Inflammatory macrophage treated with lipopolysaccharide for 1 hour (primary cell): Measurements from ENCODE around the gene OCIAD2.
A peak's percentile ranks its signal among the peaks of the same experiment; 100 is the strongest.
"Not testable (repeated sequence)": the region's sequence is repeated elsewhere in the genome, so short reads cannot be mapped to it uniquely, and the experiment has no call there.

ENCODE experiments used
- DNase-seq, 2 donors: peaks; one replicate each; pipeline ENCODE4 v3.0.0-alpha.2; 2020 to 2022

OCIAD2 gene

DNA sequence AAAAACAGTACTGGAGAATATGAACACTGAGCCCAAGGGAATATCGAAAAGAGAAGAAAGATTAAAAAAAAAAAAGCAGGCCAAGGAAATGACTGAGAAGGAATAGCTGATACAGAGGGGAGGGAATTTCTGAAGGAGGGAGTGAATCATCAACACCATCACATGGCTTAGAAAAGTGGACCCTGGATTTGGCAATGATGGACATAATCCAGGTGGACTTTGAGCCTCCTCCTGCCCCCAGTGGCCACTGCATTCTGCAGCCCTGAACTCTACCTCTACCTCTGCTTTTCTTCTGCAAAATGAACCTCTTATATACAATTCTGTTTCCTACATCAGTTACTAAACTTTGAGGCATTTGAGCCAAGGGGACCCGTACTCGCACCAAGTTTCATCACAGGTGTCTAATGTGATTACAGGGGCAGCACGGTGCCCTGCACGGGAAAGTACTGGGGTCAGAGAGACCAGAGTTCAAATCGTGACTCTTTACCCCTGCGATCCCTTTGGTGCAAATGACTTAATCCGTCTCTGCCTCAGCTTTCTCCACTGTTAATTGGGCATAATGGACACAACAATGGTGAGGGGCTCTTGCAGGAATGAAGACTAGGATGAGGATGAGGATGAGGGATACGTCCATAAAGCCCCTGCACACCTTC is 1.1 kb downstream of the OCIAD2 start:
- DNase-seq: no peak

DNA sequence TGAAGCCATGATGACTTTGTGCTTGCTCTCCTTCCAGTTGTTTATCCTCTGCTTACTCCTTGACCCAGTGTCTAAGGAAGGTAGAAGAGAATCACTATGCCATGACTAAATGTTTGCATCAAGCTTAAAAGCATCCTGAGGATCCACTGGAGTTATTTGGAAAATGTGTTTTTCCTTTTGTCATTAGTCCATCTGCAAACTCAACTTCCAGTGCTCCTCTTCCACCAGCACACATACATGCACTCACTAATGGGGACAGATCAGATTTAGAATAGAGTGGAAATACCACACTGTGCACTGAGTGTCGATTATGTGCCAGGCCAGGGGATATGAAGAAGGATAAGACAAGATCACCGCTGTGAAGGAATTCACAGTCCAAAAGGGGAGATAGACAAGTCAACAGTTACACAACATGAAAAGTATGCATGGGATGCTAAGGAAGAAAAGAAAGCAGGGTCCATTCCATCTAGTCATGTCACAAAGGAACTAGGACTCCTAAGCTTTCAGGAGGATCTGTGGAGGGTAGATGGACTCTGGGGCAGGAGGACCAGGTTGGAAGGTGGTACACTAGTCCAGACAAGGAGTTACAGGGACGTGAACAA is 1.9 kb downstream of the OCIAD2 start:
- DNase-seq: no peak

DNA sequence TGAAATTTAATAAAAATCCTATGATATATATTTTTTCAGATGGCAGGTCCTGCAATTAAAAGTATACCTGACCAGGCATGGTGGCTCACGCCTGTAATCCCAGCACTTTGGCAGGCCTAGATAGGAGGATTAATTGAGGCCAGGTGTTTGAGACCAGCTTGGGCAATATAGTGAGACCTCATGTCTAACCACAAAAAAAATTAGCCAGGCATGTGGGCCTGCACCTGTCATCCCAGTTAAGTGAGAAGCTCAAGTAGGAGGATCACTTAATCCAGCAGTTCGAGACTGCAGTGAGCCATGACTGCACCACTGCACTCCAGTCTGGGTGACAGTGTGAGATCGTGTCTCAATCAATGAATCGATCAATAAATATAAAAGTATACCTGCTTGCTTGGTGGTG is 2.5 kb downstream of the OCIAD2 start:
- no peak for DNase-seq

- no peak for DNase-seq
These were observed 4.3 kb downstream of the OCIAD2 start for GRCh38 chr4:48902266-48902665.

DNA sequence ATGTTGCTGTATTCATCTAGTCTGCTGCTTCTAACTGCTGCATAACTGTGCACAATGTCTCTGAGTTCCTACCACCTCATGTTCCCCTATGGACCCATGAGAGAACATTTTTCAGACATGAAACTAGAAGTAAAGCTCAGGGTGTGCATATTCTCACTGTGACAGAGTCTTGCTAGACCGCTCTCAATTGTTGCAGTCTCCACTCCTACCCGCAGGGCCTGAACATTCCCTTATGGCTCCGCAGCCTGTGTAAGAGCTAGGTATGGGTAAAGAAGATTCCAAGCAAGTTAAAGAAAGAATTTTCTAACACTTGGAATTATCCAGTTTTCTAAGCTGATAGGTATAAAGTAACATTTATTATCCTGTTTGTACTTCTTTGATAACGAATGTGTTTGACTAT is 5.4 kb downstream of the OCIAD2 start:
- no peak for DNase-seq

DNA sequence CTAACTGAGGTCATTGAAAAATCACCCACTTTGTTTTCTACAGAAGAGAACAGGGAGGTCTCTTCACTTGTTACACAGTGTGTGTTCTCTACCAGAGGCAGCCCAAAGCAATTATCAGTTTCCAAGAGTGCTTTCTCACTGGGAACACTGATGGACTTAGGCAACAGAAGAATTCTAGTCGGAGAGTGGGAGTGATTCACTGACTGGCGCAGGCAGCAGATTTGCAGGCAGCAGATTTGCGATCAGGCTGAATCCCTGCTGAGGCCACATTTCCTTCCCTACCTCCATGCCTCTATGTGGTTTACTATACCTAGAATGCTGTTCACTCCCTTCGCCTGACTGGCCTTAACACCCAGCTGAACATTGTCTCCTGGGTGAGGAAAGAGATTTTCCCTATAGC is 6.6 kb downstream of the OCIAD2 start:
- DNase-seq: no peak

DNA sequence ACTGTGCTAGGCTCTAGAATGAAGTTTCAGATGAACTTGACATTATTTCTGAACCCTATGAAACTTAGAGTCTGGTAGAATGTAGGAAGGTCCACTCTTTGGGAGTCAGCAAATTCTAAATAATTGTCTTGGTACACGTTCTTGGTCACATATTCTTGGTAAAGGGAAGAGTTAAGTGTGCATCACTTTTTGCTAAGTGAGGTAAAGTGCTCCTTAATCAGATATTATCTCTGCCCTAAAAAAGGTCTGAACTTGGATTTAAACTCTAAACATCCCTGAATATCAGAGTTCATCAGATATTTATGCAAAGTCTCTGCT is 7.2 kb downstream of the OCIAD2 start:
- no peak for DNase-seq

DNA sequence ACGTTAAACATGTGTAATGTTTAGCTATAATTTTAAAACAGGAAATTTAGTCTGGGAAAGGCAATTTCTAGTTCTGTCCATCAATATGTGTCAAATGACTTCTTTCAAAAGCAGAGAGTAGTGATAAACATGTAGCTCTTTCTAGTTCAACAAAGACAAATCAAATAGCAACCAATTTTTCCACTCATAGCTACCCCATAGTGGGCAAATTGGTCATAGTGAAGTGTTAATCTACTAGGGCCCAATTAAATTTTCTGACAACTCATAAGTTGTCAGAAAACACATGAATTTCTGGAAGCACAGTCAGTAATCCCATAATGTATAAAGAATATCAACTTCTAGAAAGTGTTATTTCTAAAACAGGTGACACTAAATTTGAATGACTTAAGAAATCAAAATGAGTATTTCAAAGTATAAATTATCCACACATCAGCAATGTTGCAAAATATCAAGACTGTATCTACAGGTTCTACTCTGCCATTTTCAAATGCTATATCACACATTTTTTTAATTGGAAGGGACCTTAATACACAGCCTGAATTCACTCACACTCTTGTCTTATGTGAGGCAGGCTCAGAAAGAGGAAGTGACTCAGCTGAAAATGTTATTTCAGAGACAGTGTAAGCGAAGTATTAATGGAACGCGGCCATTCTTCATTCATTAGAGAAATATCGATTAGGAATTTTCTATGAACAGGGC is 7.7 kb downstream of the OCIAD2 start:
- DNase-seq: peak; percentile 40 to 53

DNA sequence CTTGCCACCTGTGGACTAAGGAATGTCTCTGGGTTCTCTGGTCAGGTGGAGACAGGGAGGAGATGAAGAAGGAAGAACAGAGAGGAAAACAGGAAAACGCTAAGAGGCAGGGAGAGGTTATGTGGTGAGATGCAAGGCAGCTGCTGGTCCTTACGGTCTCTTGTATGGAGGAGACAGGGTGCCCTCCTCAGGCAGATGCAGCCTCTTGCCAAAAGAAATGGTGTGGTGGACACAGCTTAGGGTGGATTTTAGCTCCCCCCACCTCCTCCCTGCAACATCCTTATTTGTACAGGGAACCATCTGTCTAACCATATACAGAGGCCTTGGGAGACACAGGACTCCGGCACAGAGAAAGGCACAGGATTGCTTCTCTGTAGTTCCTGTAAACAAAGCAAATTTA is 9.7 kb downstream of the OCIAD2 start:
- DNase-seq: no peak

DNA sequence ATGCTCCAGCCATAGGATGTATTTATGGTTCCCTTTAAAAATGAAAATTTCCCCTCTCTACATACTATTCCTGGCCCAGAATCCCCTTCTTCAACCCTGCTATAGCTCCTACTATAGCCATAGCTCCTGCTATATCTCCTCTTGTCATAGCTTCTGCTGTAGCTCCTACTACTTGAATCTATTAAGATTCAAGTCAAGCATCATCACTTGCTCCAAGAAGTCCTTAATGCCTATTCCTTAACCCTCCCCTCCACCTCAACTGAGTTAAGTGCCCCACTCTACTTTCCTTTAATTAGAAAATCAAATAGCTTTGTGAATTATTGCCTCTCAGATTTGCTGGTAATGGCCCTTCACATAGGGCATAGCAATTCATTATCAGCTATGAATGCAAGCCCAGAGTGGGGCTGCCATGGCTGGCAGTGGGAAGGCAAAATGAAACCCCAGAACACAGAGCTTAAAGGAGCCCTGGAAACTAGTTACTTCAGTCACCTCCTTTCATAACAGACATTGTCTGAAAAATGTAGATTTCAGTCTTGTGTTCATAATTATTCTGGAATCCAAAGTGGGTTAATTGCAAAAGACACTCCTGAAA is 15.4 kb downstream of the OCIAD2 start:
- no peak for DNase-seq

GRCh38 chr4:48889750-48890149 is 16.8 kb downstream of the OCIAD2 start:
- DNase-seq: not testable (repeated sequence)

DNA sequence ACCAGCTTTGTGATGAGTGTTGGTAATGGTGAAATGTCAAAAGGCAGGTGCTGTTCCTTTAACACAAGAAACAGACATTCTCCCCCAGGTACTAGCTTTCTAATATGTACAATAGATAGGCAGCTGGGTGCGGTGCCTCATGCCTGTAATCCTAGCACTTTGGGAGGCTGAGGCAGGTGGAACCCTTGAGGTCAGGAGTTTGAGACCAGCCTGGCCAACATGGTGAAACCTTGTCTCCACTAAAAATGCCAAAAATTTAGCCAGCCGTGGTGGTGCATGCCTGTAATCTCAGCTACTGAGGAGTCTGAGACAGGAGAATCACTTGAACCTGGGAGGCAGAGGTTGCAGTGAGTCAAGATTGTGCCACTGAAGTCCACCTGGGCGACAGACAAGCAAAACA is 24.9 kb downstream of the OCIAD2 start:
- not testable (repeated sequence) for DNase-seq

DNA sequence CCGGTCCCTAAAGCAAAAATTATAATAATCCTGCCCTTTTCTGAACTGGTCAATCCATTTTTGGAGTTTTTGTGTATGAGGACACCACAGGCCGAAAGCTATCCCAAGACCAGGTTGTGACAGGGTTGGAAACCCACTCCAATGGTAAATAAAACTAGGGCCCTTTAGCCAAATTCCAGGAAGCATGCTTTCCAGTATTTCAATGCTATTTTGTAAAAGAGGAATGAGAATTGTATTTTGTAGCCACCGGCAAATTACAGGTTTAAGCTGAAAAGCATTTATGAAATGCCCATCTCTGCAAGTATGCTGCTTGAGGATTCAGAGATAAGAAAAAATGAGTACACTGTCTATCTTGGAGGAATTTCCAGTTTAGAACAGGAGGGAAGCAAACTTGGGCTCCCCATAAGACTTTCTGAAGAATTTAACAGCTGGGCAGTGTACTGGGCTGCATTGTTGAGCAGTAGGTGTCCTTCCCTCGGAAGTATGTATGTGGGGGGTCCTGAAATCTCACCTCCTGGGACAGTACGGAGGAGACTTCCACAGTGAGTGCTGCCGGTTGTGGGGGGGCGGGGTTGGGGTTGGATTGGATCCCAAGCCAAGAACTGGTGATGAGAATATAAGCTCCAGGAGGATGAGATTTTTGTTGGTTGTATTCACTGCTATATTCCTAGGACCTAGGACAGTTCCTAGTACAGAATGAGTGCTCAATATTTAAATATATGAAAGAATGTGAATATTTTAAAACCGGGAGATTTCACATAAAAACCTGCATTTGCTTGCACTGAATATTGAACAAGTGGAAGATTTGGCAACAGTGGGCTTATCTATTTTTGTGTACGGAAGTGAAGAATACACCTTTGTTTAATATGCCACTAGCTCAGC is 26.8 kb downstream of the OCIAD2 start:
- DNase-seq: no peak

GRCh38 chr4:48877827-48878535 is 28.6 kb downstream of the OCIAD2 start:
- no peak for DNase-seq

DNA sequence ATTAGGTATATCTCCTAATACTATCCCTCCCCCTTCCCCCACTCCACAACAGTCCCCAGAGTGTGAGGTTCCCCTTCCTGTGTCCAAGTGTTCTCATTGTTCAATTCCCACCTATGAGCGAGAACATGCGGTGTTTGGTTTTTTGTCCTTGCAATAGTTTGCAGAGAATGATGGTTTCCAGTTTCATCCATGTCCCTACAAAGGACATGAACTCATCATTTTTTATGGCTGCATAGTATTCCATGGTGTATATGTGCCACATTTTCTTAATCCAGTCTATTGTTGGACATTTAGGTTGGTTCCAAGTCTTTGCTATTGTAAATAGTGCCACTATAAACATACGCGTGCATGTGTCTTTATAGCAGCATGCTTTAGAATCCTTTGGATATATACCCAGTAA is 41.9 kb downstream of the OCIAD2 start:
- not testable (repeated sequence) for DNase-seq

- DNase-seq: no peak
These were observed 42.8 kb downstream of the OCIAD2 start for GRCh38 chr4:48863728-48864127.

DNA sequence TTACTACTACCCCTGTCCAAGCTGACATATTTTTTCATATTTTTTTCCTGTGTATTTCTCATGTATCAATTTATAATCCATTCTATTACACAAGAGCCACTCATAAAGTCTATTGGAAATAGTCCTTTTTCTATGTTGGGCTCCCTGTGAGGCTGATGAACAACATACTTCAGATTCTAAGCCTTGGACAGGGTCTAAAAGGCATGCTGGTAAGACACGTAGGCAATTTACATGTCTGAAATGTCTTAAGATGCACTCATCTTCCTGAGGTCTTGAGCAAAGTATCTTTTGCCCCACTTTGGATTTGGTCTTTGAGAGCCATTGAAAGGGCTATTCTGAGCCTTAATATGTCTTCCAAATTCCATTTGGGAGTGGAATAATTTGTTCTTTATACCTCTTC is 43.9 kb downstream of the OCIAD2 start:
- DNase-seq: no peak

- DNase-seq: no peak
These were observed 44.5 kb downstream of the OCIAD2 start for GRCh38 chr4:48862038-48862437.

DNA sequence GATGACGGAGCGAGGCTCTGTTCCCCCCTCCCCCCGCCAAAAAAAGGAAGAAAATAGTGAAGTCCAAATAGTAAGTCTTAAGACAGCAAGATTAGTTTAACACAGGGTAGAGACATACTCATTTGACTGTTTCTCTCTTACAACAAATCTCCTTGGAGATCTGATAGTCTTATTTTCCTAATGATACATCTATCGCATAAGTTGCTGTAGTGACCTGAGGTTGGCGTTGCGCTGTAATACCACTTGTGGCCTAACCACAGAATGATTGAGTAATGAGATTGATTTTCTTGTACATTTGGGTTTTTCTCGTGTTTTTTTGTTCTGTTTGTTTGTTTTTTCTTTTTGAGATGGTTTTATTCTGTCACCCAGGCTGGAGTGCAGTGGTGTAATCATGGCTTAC is 48.4 kb downstream of the OCIAD2 start:
- peak; percentile 6 to 7 for DNase-seq

DNA sequence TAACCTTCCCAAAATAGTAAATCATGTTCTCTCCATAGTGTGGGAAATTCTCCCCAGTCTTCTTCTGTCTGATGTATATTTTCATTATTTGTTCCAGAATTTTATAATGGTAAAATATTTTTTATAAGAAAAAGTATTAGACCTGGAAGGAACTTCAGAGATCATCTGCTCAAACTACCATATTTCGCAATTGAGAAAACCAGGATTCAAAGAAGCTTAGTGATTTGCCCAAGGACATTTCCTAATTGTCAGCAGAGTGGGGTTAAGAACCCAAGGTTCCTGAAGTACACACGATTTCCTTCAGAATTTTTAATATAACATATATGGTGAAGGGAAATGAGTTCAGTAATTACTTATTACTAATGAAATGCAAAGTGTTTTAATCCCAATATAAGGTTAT is 51.6 kb downstream of the OCIAD2 start:
- no peak for DNase-seq

- DNase-seq: no peak
These were observed 52.2 kb downstream of the OCIAD2 start for GRCh38 chr4:48854395-48854683.

DNA sequence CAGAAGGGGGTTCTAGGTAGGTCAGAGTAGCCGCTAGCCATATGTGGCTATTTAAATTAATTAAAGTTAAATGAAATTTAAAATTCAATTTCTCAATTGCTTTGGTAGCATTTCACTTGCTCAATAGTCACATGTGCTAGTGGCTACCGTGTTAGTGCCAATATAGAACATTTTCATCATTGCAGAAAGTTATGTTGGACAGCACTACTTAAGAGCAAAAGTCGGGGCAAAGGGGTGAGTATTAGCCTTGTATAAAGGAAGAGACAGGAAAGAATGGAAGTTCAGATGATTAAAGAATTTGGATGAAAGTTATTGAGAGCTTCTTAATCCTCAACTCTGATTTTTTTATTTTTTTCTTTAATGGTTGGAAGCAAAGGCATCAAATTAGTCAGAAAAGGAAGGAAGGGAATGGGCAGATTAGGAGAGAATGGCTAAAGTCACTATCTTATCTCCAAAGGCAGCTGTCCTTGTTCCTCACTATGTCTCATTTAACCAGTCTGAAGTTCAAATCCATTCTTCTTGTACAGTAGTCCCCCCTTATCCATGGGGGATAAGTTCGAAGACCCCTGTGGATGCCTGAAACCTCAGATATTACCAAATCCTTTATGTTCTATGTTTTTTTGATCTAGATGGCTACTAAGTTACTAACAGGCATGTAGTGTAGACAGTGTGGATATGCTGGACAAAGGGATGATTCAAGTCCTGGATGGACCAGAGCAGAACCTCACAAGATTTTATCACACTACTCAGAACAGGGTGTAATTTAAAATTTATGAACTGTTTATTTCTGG is 52.8 kb downstream of the OCIAD2 start:
- DNase-seq: no peak
